Right lobe of liver (tissue), 4 donors: ENCODE data around the gene SYNJ2.

Experiments used
- POLR2A ChIP-seq: fragments of 450-650 bp; IDR thresholded peaks from one replicate; pipeline ENCODE4 v1.6.1; 2017; ENCODE audit warnings: antibody characterized with exemption, mild to moderate bottlenecking
- TF ChIP-seq, protein P1 (sequence below), 4 donors: fragments of 200-600 bp in 3 of 4; fragments of 450-650 bp in 1 of 4; IDR thresholded peaks; one replicate each; pipeline versions ENCODE4 v1.5.1 to v1.8.0; 2016 to 2022; ENCODE audit warnings: antibody characterized with exemption in 4 of 4, mild to moderate bottlenecking in 2 of 4
- donor health status: DM: no; HTN: no; CAD: no.
- donor health status: DM: no; HTN: no; CAD: no.
- donor health status: DM: no; HTN: yes; CAD: no.

- TF ChIP-seq POLR2A: no peak
- TF ChIP-seq, protein P1, sequence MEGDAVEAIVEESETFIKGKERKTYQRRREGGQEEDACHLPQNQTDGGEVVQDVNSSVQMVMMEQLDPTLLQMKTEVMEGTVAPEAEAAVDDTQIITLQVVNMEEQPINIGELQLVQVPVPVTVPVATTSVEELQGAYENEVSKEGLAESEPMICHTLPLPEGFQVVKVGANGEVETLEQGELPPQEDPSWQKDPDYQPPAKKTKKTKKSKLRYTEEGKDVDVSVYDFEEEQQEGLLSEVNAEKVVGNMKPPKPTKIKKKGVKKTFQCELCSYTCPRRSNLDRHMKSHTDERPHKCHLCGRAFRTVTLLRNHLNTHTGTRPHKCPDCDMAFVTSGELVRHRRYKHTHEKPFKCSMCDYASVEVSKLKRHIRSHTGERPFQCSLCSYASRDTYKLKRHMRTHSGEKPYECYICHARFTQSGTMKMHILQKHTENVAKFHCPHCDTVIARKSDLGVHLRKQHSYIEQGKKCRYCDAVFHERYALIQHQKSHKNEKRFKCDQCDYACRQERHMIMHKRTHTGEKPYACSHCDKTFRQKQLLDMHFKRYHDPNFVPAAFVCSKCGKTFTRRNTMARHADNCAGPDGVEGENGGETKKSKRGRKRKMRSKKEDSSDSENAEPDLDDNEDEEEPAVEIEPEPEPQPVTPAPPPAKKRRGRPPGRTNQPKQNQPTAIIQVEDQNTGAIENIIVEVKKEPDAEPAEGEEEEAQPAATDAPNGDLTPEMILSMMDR (IDR thresholded peaks at IDR 0.05): no peak
Measured at GRCh38 chr6:158115102-158115501, 133.4 kb downstream of the SYNJ2 start.
